GM23338 (cell line): ENCODE results near the gene DAPK1. TPM values are rescaled to one million over a fixed set of nuclear protein-coding genes. Genes with fewer than 3 reads are reported as not detected.

ENCODE experiments used
- ATAC-seq: fragments of 200-7000 bp; cut with Tn5 transposase; 3 replicates; pipeline ENCODE4 v1.9.1; 2020
- DNase-seq: peaks from one replicate; pipeline ENCODE4 v3.0.0-alpha.2; 2015; ENCODE audit warnings: low spot score
- H2AFZ ChIP-seq: fragments of 200-600 bp; sonication (generic); 2 replicates; pipeline ENCODE4 v1.8.0; 2016; ENCODE audit warnings: antibody characterized with exemption, mild to moderate bottlenecking, moderate library complexity
- H3F3A ChIP-seq: fragments of 200-600 bp; sonication (generic); replicated peaks from 2 replicates; pipeline ENCODE4 v1.8.0; 2017; ENCODE audit warnings: antibody characterized with exemption, mixed run types, low read depth
- H3K27ac ChIP-seq: fragments of 200-600 bp; sonication (generic); 2 replicates; pipeline ENCODE4 v1.6.1; 2016; ENCODE audit warnings: low read depth
- H3K27me3 ChIP-seq: fragments of 200-600 bp; sonication (generic); 2 replicates; pipeline ENCODE4 v1.8.0; 2016; ENCODE audit warnings: mild to moderate bottlenecking, mixed run types, moderate library complexity; ENCODE audit not compliant: insufficient read depth
- H3K36me3 ChIP-seq: fragments of 200-600 bp; sonication (generic); 2 replicates; pipeline ENCODE4 v1.8.0; 2016; ENCODE audit warnings: mild to moderate bottlenecking; ENCODE audit not compliant: insufficient read depth
- H3K4me1 ChIP-seq: fragments of 200-600 bp; sonication (generic); 2 replicates; pipeline ENCODE4 v1.8.0; 2016; ENCODE audit warnings: mild to moderate bottlenecking, moderate library complexity; ENCODE audit not compliant: insufficient read depth
- H3K4me2 ChIP-seq: fragments of 200-600 bp; sonication (generic); 2 replicates; pipeline ENCODE4 v1.7.1; 2017; ENCODE audit warnings: mixed run types
- H3K4me3 ChIP-seq: fragments of 200-600 bp; sonication (generic); 2 replicates; pipeline ENCODE4 v1.6.1; 2016; ENCODE audit warnings: mixed run types
- H3K79me2 ChIP-seq: fragments of 200-600 bp; sonication (generic); replicated peaks from 2 replicates; pipeline ENCODE4 v1.8.0; 2017; ENCODE audit warnings: mild to moderate bottlenecking; ENCODE audit not compliant: insufficient read depth
- H3K9me2 ChIP-seq: fragments of 200-600 bp; sonication (generic); 2 replicates; pipeline ENCODE4 v1.8.0; 2017; ENCODE audit not compliant: insufficient read depth
- H4K20me1 ChIP-seq: fragments of 200-600 bp; sonication (generic); replicated peaks from 2 replicates; pipeline ENCODE4 v1.8.0; 2017; ENCODE audit warnings: mild to moderate bottlenecking; ENCODE audit not compliant: insufficient read depth
- H3K27ac Mint-ChIP-seq: 2 replicates; pipeline ENCODE4 v1.8.0; 2020; ENCODE audit warnings: inconsistent platforms, mild to moderate bottlenecking, moderate library complexity, mixed read lengths
- H3K27me3 Mint-ChIP-seq: 3 replicates; pipeline ENCODE4 v1.8.0; 2022; ENCODE audit warnings: low read depth, mild to moderate bottlenecking, moderate library complexity, mixed read lengths, inconsistent platforms; ENCODE audit not compliant: insufficient read depth, poor library complexity
- H3K36me3 Mint-ChIP-seq: 3 replicates; pipeline ENCODE4 v1.8.0; 2021; ENCODE audit warnings: low read depth, mild to moderate bottlenecking, inconsistent platforms, moderate library complexity, mixed read lengths
- H3K4me1 Mint-ChIP-seq: 3 replicates; pipeline ENCODE4 v1.8.0; 2020; ENCODE audit warnings: mild to moderate bottlenecking, inconsistent platforms, mixed read lengths
- H3K4me3 Mint-ChIP-seq: 3 replicates; pipeline ENCODE4 v1.8.0; 2021; ENCODE audit warnings: moderate library complexity, mild to moderate bottlenecking, inconsistent platforms, mixed read lengths
- H3K9me3 Mint-ChIP-seq: 3 replicates; pipeline ENCODE4 v1.8.0; 2020; ENCODE audit warnings: moderate library complexity, mild to moderate bottlenecking, inconsistent platforms, mixed read lengths
- CREB1 ChIP-seq: fragments of 250-450 bp; sonication (Bioruptor Pico); IDR thresholded peaks from 2 replicates; pipeline ENCODE4 v1.5.0; 2020; ENCODE audit warnings: low read depth, mild to moderate bottlenecking, moderate library complexity
- CTCF ChIP-seq, 2 experiments: fragments of 200-600 bp in 1 of 2; sonication (generic) in 1 of 2; conservative IDR thresholded peaks; 2 replicates each; pipeline versions ENCODE4 v1.5.1 to v1.6.1; 2016 to 2017; ENCODE audit warnings: antibody characterized with exemption in 2 of 2, low read depth in 2 of 2, mild to moderate bottlenecking in 2 of 2, moderate library complexity in 1 of 2
- ETS1 ChIP-seq: IDR thresholded peaks from 2 replicates; pipeline ENCODE4 v1.6.1; 2016; ENCODE audit warnings: antibody characterized with exemption
- EZH2 ChIP-seq: fragments of 200-600 bp; sonication (generic); IDR thresholded peaks from one replicate; pipeline ENCODE4 v1.8.0; 2017; ENCODE audit warnings: antibody characterized with exemption, mild to moderate bottlenecking, low read depth; ENCODE audit not compliant: unreplicated experiment
- EZH2phosphoT487 ChIP-seq: fragments of 200-600 bp; sonication (generic); IDR thresholded peaks from one replicate; pipeline ENCODE4 v1.8.1; 2018; ENCODE audit warnings: antibody characterized with exemption; ENCODE audit not compliant: unreplicated experiment
- JUNB ChIP-seq: IDR thresholded peaks from one replicate; pipeline ENCODE4 v1.6.1; 2016; ENCODE audit warnings: antibody characterized with exemption; ENCODE audit not compliant: unreplicated experiment
- NANOG ChIP-seq: IDR thresholded peaks from 2 replicates; pipeline ENCODE4 v1.6.1; 2016; ENCODE audit warnings: antibody characterized with exemption, borderline replicate concordance
- POLR2AphosphoS5 ChIP-seq: IDR thresholded peaks from 2 replicates; pipeline ENCODE4 v1.6.1; 2016; ENCODE audit warnings: antibody characterized with exemption, low read depth
- REST ChIP-seq: IDR thresholded peaks from one replicate; pipeline ENCODE4 v1.6.1; 2018; ENCODE audit warnings: antibody characterized with exemption; ENCODE audit not compliant: unreplicated experiment
- STAT1 ChIP-seq: IDR thresholded peaks from one replicate; pipeline ENCODE4 v1.6.1; 2016; ENCODE audit warnings: antibody characterized with exemption; ENCODE audit not compliant: unreplicated experiment
- ZNF114 ChIP-seq: fragments of 250-450 bp; sonication (Bioruptor Pico); IDR thresholded peaks from 2 replicates; pipeline ENCODE4 v1.5.0; 2020; ENCODE audit warnings: mild to moderate bottlenecking, moderate library complexity
- ZNF331 ChIP-seq: fragments of 250-450 bp; sonication (Bioruptor Pico); IDR thresholded peaks from 2 replicates; pipeline ENCODE4 v1.5.0; 2020; ENCODE audit warnings: low read depth, mild to moderate bottlenecking, moderate library complexity
- ZNF462 ChIP-seq: fragments of 250-450 bp; sonication (Bioruptor Pico); IDR thresholded peaks from 2 replicates; pipeline ENCODE4 v1.5.0; 2020; ENCODE audit warnings: mild to moderate bottlenecking, moderate library complexity
- polyA plus RNA-seq: library from polyadenylated mRNA; unstranded; fragments of >200 nt; fragmentation: Nextera tagmentation; extraction: Ambion mirVana; gene quantifications from 2 replicates; pipeline ENCODE4 v1.2.1, GENCODE V29; 2016
- total RNA-seq: library from RNA; depleted of rRNA; stranded (reverse); fragments of >200 nt; shearing (Covaris generic); gene quantifications from 2 replicates; pipeline ENCODE4 v1.2.3, GENCODE V29; 2014

Gene DAPK1
- total and polyA plus RNA-seq, 2 experiments from 2014 or later = 37.0 to 134 TPM

GRCh38 chr9:87475463-87475862, 22.2 kb upstream of the DAPK1 start:
- TF ChIP-seq EZH2 (no peak), POLR2AphosphoS5 (no peak), STAT1 (no peak), CTCF (conservative IDR thresholded peaks at IDR 0.05; ENCODE audit: low read depth in 2 of 2) (no peak), CREB1 (CRISPR knock-in tag) (no peak), ZNF114 (CRISPR knock-in tag) (no peak), NANOG (no peak), EZH2phosphoT487 (no peak), ZNF462 (CRISPR knock-in tag) (no peak), REST (no peak), JUNB (no peak), ZNF331 (CRISPR knock-in tag) (no peak), ETS1 (no peak)
- Histone ChIP-seq H3K4me1 (no peaks in the 10 kb centered on the region), H3K4me3 (no peak overlapping the region), H3K4me2 (no peak overlapping the region), H3K9me2 (no peaks in the 10 kb centered on the region), H3F3A (no peaks in the 10 kb centered on the region), H3K27me3 (no peaks in the 10 kb centered on the region), H3K27ac (no peak overlapping the region), H2AFZ (no peak overlapping the region), H3K36me3 (no peaks in the 10 kb centered on the region), H3K79me2 (no peaks in the 10 kb centered on the region), H4K20me1 (no peaks in the 10 kb centered on the region)
- no peaks in the 10 kb centered on the region for H3K36me3 Mint-ChIP-seq
- no peak overlapping the region for H3K4me3 Mint-ChIP-seq
- no peak overlapping the region for H3K27ac Mint-ChIP-seq
- no peaks in the 10 kb centered on the region; the same call in 2 of the 3 replicates for H3K4me1 Mint-ChIP-seq
- H3K9me3 Mint-ChIP-seq = no peaks in the 10 kb centered on the region
- H3K27me3 Mint-ChIP-seq = peaks cover 3% of the 10 kb centered on the region
- ATAC-seq (no peak), DNase-seq (no peak)
